PFSK-1 (cell line): ENCODE data around the gene HOXC4.

ENCODE experiments used
- POLR2AphosphoS5 ChIP-seq: IDR thresholded peaks from 2 replicates; pipeline ENCODE4 v1.6.1; 2012; ENCODE audit warnings: low read depth, mild to moderate bottlenecking, control low read depth, low read length, moderate library complexity
- TF ChIP-seq, protein P1 (sequence below), 2 experiments: IDR thresholded peaks; 2 replicates each; pipeline versions ENCODE4 v1.6.1 to v1.8.0; 2011 to 2012; ENCODE audit warnings: low read depth in 2 of 2, low read length in 2 of 2, control low read depth in 1 of 2, inconsistent platforms in 1 of 2, mild to moderate bottlenecking in 1 of 2, moderate library complexity in 1 of 2; ENCODE audit not compliant: insufficient read depth in 1 of 2

DNA sequence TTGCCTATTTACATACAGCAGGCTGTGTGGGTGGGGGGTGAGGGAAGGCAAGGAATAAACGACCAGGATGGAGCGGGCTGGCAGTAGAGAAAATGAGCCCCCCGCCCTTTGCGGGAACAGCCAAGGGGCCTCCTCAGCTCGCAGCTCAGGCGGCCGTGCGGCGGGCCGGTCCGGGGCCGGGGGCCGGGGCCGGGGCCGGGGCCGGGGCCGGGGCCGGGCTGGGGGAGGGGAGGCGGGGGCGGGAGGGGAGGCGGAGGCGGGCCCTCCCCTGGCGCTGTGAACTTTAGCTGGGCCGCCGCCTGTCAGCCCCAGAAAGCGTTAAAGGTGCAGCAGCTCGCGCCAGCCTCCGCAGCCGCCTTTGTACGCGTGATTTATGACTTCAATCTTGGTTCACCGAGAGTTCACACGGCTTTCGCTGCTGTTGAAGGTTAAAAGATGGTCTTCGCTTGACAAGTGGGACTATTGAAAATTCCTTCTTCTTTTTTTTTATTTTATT is 28.8 kb downstream of the HOXC4 start:
- TF ChIP-seq POLR2AphosphoS5, result no peak
- TF ChIP-seq, protein P1, sequence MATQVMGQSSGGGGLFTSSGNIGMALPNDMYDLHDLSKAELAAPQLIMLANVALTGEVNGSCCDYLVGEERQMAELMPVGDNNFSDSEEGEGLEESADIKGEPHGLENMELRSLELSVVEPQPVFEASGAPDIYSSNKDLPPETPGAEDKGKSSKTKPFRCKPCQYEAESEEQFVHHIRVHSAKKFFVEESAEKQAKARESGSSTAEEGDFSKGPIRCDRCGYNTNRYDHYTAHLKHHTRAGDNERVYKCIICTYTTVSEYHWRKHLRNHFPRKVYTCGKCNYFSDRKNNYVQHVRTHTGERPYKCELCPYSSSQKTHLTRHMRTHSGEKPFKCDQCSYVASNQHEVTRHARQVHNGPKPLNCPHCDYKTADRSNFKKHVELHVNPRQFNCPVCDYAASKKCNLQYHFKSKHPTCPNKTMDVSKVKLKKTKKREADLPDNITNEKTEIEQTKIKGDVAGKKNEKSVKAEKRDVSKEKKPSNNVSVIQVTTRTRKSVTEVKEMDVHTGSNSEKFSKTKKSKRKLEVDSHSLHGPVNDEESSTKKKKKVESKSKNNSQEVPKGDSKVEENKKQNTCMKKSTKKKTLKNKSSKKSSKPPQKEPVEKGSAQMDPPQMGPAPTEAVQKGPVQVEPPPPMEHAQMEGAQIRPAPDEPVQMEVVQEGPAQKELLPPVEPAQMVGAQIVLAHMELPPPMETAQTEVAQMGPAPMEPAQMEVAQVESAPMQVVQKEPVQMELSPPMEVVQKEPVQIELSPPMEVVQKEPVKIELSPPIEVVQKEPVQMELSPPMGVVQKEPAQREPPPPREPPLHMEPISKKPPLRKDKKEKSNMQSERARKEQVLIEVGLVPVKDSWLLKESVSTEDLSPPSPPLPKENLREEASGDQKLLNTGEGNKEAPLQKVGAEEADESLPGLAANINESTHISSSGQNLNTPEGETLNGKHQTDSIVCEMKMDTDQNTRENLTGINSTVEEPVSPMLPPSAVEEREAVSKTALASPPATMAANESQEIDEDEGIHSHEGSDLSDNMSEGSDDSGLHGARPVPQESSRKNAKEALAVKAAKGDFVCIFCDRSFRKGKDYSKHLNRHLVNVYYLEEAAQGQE (IDR thresholded peaks at IDR 0.05; ENCODE audit: insufficient read depth in 1 of 2, low read depth in 2 of 2, low read length in 2 of 2), result no peak
